NCI-H510A treated with DMSO at 0.1 percent for 48 hours (cell line): ENCODE data around the gene KIAA0586.
"Not testable (repeated sequence)": the region's sequence is repeated elsewhere in the genome, so short reads cannot be mapped to it uniquely, and the experiment has no call there.

Experiments
- DNase-seq: peaks from one replicate; lab custom pipeline; 2025; lab: John Stamatoyannopoulos, UW

KIAA0586 gene

DNA sequence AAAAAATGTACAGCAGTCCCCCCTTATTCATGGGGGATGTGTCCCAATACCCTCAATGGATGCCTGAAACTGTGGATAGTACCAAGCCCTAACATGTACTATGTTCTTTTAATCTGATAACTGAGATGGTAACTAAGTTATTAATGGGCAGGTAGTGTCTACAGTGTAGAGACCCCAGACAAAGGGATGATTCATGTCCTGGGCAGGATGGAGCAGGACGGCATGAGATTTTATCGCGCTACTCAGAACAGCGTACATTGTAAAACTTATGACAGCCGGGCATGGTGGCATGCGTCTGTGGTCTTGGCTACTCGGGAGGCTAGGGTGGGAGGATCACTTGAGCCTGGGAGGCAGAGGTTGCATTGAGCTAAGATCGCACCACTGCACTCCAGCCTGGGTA is 37.1 kb downstream of the KIAA0586 start:
- no peak for DNase-seq

DNA sequence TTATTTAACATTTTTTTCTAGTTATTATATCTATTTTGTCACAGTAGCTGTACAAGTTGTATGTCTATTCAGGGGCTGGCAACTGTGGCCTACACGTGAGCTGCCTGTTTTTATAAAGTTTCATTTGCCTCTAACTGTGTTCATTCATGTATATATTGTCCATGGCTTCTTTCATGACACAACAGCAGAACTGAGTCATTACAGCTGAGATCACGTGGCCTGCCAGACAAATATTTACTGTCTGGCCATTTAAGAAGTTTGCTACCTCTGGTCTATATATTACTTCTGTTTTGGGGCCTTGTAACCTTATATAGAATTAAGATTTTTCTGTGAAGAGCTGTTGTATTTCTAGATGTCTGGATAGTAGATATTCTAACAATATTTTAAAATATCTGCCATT is 37.9 kb downstream of the KIAA0586 start:
- no peak for DNase-seq

DNA sequence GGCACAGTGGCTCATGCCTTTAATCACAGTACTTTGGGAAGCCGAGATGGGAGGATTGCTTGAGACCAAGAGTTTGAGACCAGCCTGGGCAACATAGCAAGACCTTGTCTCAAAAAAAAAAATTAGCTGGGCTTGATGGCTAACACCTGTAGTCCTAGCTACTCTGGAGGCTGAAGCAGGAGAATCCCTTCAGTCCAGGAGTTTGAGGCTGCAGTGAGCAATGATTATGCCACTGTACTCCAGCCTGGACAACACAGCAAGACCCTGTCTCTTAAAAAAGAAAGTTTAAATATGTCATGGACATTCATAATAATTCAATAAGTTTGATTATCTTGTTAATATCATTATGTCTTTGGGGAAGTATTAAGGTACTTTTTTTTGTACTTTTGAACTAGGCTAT is 38.9 kb downstream of the KIAA0586 start:
- DNase-seq = no peak

DNA sequence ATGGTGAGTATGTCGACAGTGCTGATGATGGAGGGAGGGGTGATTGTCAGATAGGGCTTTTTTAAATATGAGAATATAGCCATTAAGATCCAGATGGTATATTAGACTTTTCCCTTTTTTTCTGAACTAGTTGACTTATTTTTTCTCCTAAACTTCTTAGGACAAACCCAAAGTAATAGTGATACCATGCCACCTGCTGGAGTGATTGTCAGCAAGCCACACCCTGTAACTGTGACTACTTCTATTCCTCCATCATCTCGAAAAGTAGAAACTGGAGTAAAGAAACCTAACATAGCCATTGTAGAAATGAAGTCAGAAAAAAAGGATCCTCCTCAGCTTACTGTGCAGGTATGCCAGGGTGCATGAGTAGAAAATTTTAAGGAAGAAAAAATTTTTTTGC is 40.1 kb downstream of the KIAA0586 start:
- no peak for DNase-seq

DNA sequence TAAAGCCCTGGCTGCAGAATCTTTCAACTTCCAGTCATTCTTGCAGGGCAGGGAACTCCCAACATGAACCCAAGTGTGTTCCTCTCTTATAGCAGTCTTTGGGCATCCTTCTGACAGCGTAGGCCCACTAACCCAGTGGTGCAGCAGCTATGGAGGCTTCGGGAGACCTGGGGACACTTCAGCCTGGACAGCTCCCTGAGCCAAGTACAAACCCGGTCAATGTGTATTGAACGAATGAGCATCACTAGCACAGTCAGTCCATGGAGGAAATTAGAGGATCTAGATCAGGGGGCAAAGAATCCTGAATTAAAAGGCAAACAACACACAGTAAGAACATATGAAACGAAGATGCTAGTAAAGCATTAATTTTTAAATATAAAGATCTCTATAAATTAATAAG is 41.8 kb downstream of the KIAA0586 start:
- no peak for DNase-seq

DNA sequence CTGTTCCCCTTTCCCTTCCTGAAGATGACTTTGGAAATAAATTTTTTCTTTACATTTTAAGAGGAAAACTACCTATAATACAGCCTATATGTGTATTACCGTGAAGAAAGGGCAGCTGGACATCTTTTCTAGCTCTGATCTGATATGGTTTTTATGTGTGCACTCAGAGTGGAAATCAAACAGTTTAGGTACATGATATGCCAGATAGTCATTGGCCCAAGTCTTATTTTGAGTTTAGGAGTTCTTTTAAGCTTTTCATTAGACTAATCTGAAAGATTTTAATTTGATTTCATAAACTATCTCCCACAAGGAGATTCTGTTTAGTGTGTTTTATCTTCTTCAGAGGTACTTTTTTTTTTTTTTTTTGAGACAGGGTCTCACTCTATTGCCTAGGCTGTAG is 48.8 kb downstream of the KIAA0586 start:
- no peak for DNase-seq

DNA sequence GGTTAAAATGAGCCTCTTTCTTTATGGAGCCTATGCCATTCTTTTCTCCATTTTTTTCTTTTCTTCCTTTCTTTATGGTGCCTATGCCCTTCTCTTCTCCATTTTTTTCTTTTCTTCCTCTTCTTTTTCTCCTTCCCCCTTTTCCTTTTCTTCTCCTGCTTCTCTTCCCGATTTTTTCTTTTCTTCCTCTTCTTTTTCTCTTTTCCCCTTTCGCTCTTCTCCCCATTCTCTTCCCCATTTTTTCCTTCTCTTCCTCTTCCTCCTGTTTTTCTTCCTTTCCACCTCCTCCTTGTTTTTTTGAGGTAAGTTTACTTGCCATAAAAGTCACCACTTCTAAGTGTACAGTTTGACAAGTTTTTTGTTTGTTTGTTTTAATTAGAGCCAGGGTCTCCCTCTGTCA is 50.1 kb downstream of the KIAA0586 start:
- no peak for DNase-seq

DNA sequence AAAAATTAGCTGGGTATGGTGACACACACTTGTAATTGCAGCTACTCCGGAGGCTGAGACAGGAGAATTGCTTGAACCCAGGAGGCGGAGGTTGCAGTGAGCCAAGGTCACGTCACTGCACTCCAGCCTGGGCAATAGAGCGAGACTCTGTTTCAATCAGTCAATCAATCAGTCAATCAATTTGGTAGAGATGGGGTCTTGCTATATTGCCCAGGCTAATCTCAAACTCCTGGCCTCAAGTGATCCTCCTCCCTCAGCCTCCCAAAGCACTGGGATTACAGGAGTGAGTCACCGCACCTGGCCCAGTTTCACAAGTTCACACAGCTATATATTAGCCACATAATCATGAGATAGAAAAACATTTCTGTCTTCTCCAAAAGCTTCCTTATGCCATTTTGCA is 50.8 kb downstream of the KIAA0586 start:
- DNase-seq = not testable (repeated sequence)

DNA sequence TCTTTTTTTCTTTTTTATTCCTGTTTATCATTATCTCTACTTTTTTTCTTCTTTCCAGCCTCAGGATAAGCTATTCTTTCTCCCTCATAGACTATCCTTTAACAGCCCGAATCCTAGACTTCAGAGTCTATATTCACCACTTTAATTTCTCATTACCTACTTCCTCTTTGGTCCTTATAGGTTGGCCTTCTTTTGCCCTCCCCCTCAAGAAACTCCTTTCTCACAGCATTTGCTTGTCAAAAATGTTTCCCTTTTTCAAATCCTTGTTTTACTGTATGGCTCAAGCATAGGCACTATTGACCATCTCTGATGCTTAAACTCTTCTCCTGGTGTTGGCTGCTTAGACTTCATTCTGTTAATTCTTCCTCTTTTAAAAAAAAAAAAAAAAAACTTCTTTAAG is 52.5 kb downstream of the KIAA0586 start:
- no peak for DNase-seq

DNA sequence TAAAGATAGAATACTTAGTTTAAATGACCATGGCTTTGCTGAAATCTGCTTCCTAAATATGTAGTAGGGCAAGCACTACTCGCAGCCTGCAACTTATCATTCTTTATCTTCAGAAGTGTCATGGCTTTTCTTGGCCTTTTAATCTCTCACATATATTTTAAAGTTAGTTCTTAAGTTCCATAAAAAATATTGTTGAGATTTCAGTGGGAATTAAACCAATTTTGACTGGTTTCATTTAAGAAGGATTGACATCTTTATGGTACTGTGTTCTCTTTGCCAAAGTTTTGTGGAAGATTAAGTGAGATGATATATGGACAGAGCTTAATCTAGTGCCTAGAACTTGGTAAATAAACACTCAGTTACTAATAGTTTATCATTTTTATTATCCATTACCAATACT is 56.7 kb downstream of the KIAA0586 start:
- DNase-seq = no peak

DNA sequence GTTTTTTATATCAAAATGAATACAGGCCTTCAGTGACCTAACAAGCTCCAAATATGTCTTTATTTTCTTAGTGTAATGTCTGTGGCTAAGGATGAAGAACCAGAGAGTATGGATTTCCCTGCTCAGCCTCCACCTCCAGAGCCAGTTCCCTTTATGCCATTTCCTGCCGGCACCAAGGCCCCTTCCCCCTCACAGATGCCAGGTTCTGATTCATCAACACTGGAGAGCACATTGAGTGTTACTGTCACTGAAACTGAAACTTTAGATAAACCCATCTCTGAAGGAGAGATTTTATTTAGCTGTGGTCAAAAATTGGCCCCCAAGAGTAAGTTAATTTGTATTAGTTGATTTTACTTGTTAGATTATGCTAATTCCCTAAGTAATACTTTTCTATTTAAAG is 61.0 kb downstream of the KIAA0586 start:
- no peak for DNase-seq

DNA sequence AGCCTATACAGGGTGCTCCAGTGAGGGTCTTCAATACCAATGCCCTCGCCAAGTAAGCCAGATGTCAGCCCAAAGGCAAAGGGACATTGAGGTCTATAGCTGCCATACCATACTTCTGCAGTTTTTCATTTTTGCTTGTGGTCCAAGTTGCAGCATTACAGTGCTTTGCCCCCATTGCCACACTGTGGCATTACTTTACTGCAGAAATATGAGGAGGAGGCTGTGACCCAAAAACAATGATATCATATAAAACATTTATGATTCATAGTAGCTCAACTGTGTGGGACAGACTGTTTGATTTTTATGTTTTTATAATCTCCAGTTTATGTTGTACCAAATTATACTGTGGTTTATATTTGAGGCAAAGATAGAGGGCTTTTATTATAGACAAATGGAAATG is 64.1 kb downstream of the KIAA0586 start:
- DNase-seq = no peak

DNA sequence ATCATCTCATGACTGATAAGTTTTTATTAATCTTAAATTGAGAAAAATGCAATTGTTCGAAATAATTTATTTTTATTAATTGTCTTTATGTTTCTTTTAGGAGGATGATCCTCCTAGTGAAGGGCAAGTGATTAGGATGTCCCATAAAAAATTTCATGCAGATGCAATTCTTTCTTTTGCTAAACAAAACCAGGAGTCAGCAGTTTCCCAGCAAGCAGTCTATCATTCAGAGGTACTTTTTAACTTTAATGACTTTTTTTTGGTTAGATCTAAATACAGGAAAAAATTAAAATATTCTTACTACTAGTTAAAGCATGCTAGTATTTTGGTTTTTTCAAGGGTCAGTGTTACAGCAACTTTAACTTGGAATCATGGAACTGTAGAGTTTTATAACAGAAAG is 64.5 kb downstream of the KIAA0586 start:
- DNase-seq = no peak

DNA sequence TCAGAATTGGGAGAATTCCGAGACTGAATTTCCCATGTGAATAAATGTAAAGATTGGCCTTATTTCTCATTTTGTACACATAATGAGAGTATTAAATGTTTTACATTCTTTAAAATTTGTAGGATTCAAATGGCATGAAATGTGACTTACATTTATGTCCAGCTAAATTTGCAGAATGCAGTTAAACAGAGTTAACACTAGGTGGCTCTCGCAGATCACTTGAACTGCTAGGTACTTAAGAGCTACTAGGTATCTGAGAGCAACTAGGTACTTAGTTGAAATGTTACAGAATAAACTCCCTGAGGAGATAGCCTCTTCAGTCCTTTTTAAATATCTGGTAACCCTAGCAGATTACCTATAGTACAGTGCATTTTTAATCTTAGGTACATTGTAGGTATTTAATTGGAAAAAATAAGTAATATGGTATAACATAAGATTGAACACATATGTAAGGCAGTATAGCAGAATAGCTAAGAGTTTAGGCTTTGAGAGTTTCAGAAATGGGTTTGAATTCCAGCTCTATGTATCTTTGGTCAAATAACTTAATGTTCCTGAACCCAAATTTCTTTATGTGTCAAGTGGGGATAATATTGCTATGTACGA is 73.8 kb downstream of the KIAA0586 start:
- DNase-seq = peak; percentile 79

DNA sequence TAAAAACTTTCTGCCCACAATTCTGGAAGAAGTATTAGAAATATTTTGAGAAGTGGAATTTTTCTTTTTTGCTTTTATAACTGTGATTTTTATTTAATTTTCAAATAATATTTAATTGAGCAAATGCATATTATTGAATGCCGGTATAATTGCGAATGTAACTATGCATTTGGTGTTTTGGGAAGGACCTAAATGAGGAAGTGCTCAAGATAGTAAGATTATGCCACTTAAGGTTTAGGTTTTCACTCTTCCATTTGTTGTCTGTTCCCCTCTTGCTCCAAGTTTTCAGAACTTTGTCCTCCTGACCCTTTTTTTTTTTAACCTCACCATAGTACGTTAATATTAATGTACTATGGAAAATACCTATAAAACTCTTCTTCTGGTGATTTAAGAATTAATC is 85.8 kb downstream of the KIAA0586 start:
- DNase-seq = no peak

DNA sequence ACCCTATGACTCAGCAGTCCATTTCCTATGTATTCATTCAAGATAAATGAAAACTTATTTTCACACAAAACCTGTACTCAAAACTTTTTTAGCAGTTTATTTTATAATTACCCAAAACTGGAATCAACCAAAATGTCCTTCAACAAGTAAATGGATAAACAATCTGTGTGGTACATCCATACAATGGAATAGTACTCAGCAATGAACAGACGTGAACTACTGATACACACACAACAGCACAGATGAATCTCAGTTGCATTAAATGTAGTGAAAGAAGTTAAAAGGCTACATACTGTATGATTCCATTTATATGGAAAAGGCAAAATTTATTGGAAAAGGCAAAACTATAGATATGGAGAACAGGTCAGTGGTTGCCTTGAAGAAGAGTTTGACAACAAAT is 90.1 kb downstream of the KIAA0586 start:
- no peak for DNase-seq

DNA sequence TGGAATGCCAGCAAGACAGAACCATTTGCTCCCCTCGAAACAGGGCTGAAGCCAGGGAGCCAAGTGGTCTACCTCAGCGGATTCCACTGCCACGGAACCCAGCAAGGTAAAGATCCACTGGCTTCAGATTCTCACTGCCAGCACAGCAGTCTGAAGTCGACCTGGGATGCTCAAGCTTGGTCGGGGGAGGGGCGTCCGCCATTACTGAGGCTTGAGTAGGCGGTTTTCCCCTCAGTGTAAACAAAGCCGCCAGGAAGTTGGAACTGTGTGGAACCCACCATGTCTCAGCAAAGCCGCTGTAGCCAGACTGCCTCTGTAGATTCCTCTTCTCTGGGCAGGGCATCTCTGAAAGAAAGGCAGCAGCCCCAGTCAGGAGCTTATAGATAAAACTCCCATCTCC is 98.2 kb downstream of the KIAA0586 start:
- DNase-seq = not testable (repeated sequence)

DNA sequence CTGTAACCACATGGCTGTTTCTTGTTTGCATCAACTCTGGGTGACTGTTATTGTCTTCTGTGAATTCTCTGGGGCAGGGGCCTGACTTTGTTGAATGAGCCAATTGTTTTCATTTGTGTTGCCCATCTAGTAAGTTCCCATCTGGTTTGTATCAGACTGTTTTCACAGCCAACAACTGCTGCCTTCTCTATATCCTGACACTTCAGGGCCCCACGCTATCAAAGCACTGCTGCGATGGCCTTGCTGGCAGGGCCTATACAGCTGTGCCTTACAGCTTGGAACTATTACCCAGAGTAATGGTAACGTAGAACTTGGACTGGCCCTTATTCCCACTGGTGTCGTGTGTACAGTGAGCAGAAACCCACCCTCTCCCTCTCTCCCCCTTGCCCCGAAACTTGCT is 105.9 kb downstream of the KIAA0586 start:
- no peak for DNase-seq

DNA sequence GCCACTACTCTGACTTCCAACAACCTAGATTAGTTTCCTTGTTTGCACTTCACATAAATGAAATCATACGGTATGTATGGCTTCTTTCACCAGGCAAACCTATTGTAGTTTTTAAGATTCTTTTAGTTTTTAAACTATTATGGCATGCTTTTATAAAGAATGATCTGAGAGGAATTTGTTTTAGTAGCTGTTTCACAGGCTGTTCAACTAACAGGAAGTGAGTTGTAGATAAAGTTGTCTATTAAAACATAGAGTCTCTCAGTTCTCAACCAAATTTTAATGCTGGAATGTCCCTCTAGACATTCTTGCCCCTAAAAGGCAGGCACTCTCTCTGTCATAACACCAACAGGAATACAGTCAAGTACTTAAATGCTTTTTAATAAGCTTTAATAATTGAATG is 107.5 kb downstream of the KIAA0586 start:
- DNase-seq = no peak

DNA sequence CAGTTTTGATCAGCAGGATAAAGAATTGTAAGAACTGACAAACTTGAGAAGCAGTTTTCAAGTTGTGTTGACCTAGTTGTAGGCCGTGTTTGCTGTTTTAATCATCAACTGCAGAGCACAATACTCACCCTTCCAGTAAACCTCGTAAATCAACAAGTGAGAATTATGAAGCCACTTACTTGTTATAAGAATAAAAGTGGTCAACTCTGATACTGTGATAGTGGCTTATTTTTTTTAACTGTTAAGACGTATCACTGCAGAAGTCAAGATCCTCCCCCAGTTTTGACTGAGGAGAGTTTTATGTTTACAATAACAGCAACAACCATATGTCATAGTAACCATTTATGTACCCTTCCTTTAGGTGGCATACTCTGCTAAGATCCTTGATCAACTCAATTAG is 109.5 kb downstream of the KIAA0586 start:
- no peak for DNase-seq

DNA sequence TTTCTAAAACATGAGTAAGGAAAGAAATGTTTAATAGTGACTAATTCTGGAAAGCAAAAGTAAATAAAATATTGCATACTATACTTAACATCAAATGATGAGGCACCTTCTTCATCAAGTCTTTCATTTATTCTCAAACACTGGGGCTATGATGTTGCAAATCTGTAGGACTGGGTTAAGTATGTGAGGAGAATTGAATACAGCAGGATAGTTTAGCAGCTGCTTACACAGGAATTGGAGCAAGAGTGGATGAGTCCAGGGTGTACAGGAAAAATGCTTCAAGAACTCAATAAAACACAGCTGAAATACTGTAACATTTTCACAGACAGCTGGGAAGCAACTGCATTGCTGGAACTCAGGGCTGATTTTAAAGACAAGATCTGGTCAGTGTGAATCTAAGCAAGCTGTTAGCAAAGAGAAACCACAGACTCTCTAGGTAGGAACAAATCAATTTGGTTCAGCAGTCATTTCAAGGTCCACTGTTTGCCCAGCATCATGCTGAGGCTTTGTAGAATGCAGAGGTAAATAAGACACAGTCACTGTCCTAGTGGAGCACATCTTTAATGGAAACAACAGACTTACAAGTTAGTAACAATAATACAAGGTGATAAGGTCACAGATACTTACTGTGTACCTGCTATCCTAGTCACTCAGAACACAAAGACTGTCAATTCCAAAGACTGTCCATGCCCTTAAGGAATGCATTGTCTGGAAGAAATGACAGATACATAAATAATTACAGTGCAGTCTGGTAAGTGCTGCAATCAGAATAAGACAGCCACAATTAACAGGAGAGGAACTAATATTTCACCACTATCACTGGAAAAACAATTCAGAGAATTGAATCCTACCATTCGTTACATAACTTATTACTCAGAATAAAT is 113.5 kb downstream of the KIAA0586 start:
- peak; percentile 1 for DNase-seq

DNA sequence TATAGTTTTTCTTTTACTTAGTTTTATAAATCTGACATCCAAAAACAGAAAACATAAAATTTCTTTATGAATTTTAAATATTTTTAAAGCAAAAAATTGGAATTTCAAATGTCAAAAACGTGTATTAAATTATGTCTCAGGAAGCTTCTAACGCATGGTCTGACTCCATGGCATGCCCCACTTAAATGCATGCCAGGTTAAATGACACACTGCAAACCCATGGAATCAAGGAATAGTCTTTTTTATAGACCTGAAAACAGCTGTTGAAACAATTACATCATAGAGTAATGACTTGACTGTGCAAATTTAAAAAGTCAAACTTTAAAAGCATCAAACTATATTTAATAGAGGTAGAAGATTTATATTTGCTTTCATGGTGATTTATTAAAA is 114.1 kb downstream of the KIAA0586 start:
- DNase-seq = no peak

DNA sequence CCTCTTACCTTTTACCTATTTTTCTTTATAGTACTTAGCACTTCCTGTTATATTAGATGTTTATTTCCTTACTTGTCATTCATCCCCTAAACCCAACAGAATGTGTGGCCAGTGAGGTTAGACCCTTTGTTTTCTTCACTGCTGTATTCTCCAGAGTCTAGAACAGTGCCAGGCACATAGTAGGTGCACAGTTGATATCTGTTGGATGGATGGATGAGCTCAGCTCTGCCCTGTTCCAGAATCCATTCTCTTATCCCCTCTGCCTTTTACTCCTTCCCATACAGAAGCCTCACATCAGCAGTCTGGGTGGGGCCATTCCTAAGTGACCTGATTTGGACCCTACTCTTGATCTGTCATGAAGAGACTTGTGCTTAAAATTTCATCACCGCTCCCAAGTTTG is 115.7 kb downstream of the KIAA0586 start:
- no peak for DNase-seq

DNA sequence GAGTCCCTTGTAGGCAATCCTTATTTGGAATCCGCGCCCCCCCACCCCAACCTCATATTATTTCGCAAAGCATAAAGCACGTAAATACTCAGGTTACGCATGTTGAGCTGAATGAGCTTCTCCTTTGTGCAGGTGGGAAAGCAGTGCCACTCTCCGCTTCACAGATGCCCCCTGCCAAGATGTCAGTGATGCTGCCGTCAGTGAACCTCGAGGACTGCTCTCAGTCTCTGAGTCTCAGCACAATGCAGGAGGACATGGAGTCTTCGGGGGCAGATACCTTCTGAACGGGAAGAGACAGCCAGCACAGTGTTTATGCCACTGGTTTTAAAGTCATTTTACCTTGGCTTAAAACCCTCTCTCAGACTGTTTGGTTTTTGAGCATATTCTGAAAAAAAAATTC is 120.1 kb downstream of the KIAA0586 start:
- peak; percentile 4 for DNase-seq
